SK-N-SH treated with all-trans-retinoic acid at 6 μM for 48 hours (cell line): Measurements from ENCODE around the gene TECPR1.

ENCODE experiments used
- ATAC-seq: fragments of 200-7000 bp; cut with Tn5 transposase; 3 replicates; pipeline ENCODE4 v1.9.1; 2020; ENCODE audit warnings: mild to moderate bottlenecking, moderate library complexity
- ARNTL ChIP-seq: fragments of 450-650 bp; formaldehyde crosslinking; IDR thresholded peaks from 2 replicates; pipeline ENCODE4 v1.5.0; 2020; ENCODE audit warnings: low read depth, mild to moderate bottlenecking, moderate library complexity, borderline replicate concordance
- BACH2 ChIP-seq: fragments of 250-450 bp; sonication (Bioruptor Pico); IDR thresholded peaks from 2 replicates; pipeline ENCODE4 v1.9.0; 2021; ENCODE audit warnings: mild to moderate bottlenecking, borderline replicate concordance
- CREB5 ChIP-seq: fragments of 250-450 bp; sonication (Bioruptor Pico); IDR thresholded peaks from 2 replicates; pipeline ENCODE4 v1.5.1; 2020; ENCODE audit warnings: low read depth, mild to moderate bottlenecking, moderate library complexity
- CSDC2 ChIP-seq: fragments of 250-450 bp; sonication (Bioruptor Pico); IDR thresholded peaks from 2 replicates; pipeline ENCODE4 v1.5.0; 2020; ENCODE audit warnings: mild to moderate bottlenecking, moderate library complexity
- CSRNP3 ChIP-seq: fragments of 250-450 bp; sonication (Bioruptor Pico); IDR thresholded peaks from 2 replicates; pipeline ENCODE4 v1.5.1; 2021; ENCODE audit warnings: mild to moderate bottlenecking, moderate library complexity
- ESRRG ChIP-seq: fragments of 250-450 bp; sonication (Bioruptor Pico); IDR thresholded peaks from 2 replicates; pipeline ENCODE4 v1.6.1; 2021; ENCODE audit warnings: mild to moderate bottlenecking
- GLIS3 ChIP-seq: fragments of 250-450 bp; sonication (Bioruptor Pico); IDR thresholded peaks from 2 replicates; pipeline ENCODE4 v1.5.0; 2020; ENCODE audit warnings: mild to moderate bottlenecking, moderate library complexity
- ISL1 ChIP-seq: fragments of 250-450 bp; sonication (Bioruptor Pico); IDR thresholded peaks from 2 replicates; pipeline ENCODE4 v2.1.2; 2022; ENCODE audit warnings: mild to moderate bottlenecking, moderate library complexity
- OSR1 ChIP-seq: fragments of 250-450 bp; sonication (Bioruptor Pico); IDR thresholded peaks from 2 replicates; pipeline ENCODE4 v1.8.0; 2022; ENCODE audit warnings: moderate library complexity, mild to moderate bottlenecking, inconsistent platforms
- POU6F1 ChIP-seq: fragments of 250-450 bp; sonication (Bioruptor Pico); IDR thresholded peaks from 2 replicates; pipeline ENCODE4 v1.8.0; 2021; ENCODE audit warnings: low read depth, mild to moderate bottlenecking, moderate library complexity, borderline replicate concordance
- PPARA ChIP-seq: fragments of 250-450 bp; sonication (Bioruptor Pico); IDR thresholded peaks from 2 replicates; pipeline ENCODE4 v1.5.0; 2020; ENCODE audit warnings: mild to moderate bottlenecking, borderline replicate concordance
- RARB ChIP-seq: fragments of 250-450 bp; sonication (Bioruptor Pico); IDR thresholded peaks from 2 replicates; pipeline ENCODE4 v1.8.0; 2021; ENCODE audit warnings: mild to moderate bottlenecking, moderate library complexity
- SNAI2 ChIP-seq: fragments of 250-450 bp; sonication (Bioruptor Pico); IDR thresholded peaks from 2 replicates; pipeline ENCODE4 v1.5.0; 2020; ENCODE audit warnings: mild to moderate bottlenecking, moderate library complexity
- TCF4 ChIP-seq: fragments of 250-450 bp; sonication (Bioruptor Pico); IDR thresholded peaks from 2 replicates; pipeline ENCODE4 v1.8.0; 2021; ENCODE audit warnings: mild to moderate bottlenecking, moderate library complexity, borderline replicate concordance
- TOX ChIP-seq: fragments of 250-450 bp; sonication (Bioruptor Pico); IDR thresholded peaks from 2 replicates; pipeline ENCODE4 v1.8.0; 2021; ENCODE audit warnings: mild to moderate bottlenecking, moderate library complexity, borderline replicate concordance
- TSHZ2 ChIP-seq: fragments of 250-450 bp; sonication (Bioruptor Pico); IDR thresholded peaks from 2 replicates; pipeline ENCODE4 v1.5.0; 2020; ENCODE audit warnings: mild to moderate bottlenecking, moderate library complexity
- ZC3H10 ChIP-seq: fragments of 250-450 bp; sonication (Bioruptor Pico); IDR thresholded peaks from 2 replicates; pipeline ENCODE4 v1.5.1; 2021; ENCODE audit warnings: mild to moderate bottlenecking, moderate library complexity
- ZFP3 ChIP-seq: fragments of 250-450 bp; sonication (Bioruptor Pico); IDR thresholded peaks from 2 replicates; pipeline ENCODE4 v1.5.0; 2020; ENCODE audit warnings: mild to moderate bottlenecking, moderate library complexity
- ZNF565 ChIP-seq: fragments of 450-650 bp; formaldehyde crosslinking; conservative IDR thresholded peaks from 2 replicates; pipeline ENCODE4 v1.5.0; 2020; ENCODE audit warnings: low read depth, mild to moderate bottlenecking, moderate library complexity
- ZNF70 ChIP-seq: fragments of 450-650 bp; formaldehyde crosslinking; IDR thresholded peaks from 2 replicates; pipeline ENCODE4 v1.5.0; 2020; ENCODE audit warnings: mild to moderate bottlenecking, moderate library complexity
- ZNF8 ChIP-seq: fragments of 450-650 bp; formaldehyde crosslinking; IDR thresholded peaks from 2 replicates; pipeline ENCODE4 v1.5.0; 2020; ENCODE audit warnings: mild to moderate bottlenecking, moderate library complexity

TECPR1 gene

GRCh38 chr7:98192781-98193457 lies 59.1 kb downstream of the TECPR1 start (continued):
- TF ChIP-seq ZNF70 (CRISPR knock-in tag) (no peak), GLIS3 (CRISPR knock-in tag) (no peak), ZNF565 (no peak), CSDC2 (CRISPR knock-in tag) (no peak), OSR1 (CRISPR knock-in tag) (no peak), BACH2 (CRISPR knock-in tag) (no peak), ESRRG (CRISPR knock-in tag) (no peak), ZFP3 (CRISPR knock-in tag) (no peak)

- ATAC-seq: no peak
- TF ChIP-seq ZNF70 (CRISPR knock-in tag) (no peak), ISL1 (CRISPR knock-in tag) (no peak), PPARA (CRISPR knock-in tag) (no peak), TOX (CRISPR knock-in tag) (no peak), CREB5 (CRISPR knock-in tag) (no peak), ZFP3 (CRISPR knock-in tag) (no peak), POU6F1 (CRISPR knock-in tag) (no peak), ZC3H10 (CRISPR knock-in tag) (no peak), TCF4 (no peak), ZNF565 (no peak), BACH2 (CRISPR knock-in tag) (no peak), CSRNP3 (CRISPR knock-in tag) (no peak), TSHZ2 (CRISPR knock-in tag) (no peak), OSR1 (CRISPR knock-in tag) (no peak), ARNTL (CRISPR knock-in tag) (no peak), ZNF8 (CRISPR knock-in tag) (no peak), RARB (CRISPR knock-in tag) (no peak)
Measured at GRCh38 chr7:98191668-98192431, 60.2 kb downstream of the TECPR1 start.

- no peak for ATAC-seq
- no peak for TF ChIP-seq BACH2 (CRISPR knock-in tag)
- TF ChIP-seq TCF4: no peak
- TF ChIP-seq ZNF70 (CRISPR knock-in tag): no peak
- no peak for TF ChIP-seq OSR1 (CRISPR knock-in tag)
- no peak for TF ChIP-seq CSDC2 (CRISPR knock-in tag)
- no peak for TF ChIP-seq SNAI2 (CRISPR knock-in tag)
- no peak for TF ChIP-seq TOX (CRISPR knock-in tag)
- no peak for TF ChIP-seq ESRRG (CRISPR knock-in tag)
- no peak for TF ChIP-seq GLIS3 (CRISPR knock-in tag)
- no peak for TF ChIP-seq CREB5 (CRISPR knock-in tag)
- no peak for TF ChIP-seq RARB (CRISPR knock-in tag)
- TF ChIP-seq ISL1 (CRISPR knock-in tag): no peak
- no peak for TF ChIP-seq PPARA (CRISPR knock-in tag)
- no peak for TF ChIP-seq ZC3H10 (CRISPR knock-in tag)
- no peak for TF ChIP-seq TSHZ2 (CRISPR knock-in tag)
- no peak for TF ChIP-seq ZNF565
- TF ChIP-seq ARNTL (CRISPR knock-in tag): no peak
Measured at GRCh38 chr7:98189559-98189958, 62.5 kb downstream of the TECPR1 start.
